SK-N-MC (cell line): ENCODE data around the gene IQCF2.
"Not testable (repeated sequence)": the region's sequence is repeated elsewhere in the genome, so short reads cannot be mapped to it uniquely, and the experiment has no call there.

Experiments
- DNase-seq: peaks from one replicate; pipeline ENCODE4 v3.0.0-alpha.2; 2011; ENCODE audit warnings: low read depth, low spot score
- H3K27ac ChIP-seq: fragments of 200-600 bp; sonication (generic); 2 replicates; pipeline ENCODE4 v1.5.1; 2016; ENCODE audit warnings: mixed run types
- H3K36me3 ChIP-seq: fragments of 200-600 bp; sonication (generic); 2 replicates; pipeline ENCODE4 v1.6.1; 2017; ENCODE audit warnings: antibody characterized with exemption, low read length, mixed read lengths; ENCODE audit not compliant: insufficient read depth
- H3K4me3 ChIP-seq: fragments of 200-600 bp; sonication (generic); 2 replicates; pipeline ENCODE4 v1.5.1; 2016
- H3K9ac ChIP-seq: fragments of 200-600 bp; sonication (generic); 2 replicates; pipeline ENCODE4 v1.8.0; 2017; ENCODE audit warnings: mixed run types, mixed read lengths; ENCODE audit not compliant: insufficient read length
- H3K9me3 ChIP-seq: fragments of 200-600 bp; sonication (generic); 2 replicates; pipeline ENCODE4 v1.6.1; 2017; ENCODE audit warnings: low read depth, mild to moderate bottlenecking, antibody characterized with exemption, low read length, moderate library complexity, mixed read lengths
- EZH2 ChIP-seq: fragments of 200-600 bp; sonication (generic); IDR thresholded peaks from one replicate; pipeline ENCODE4 v1.6.1; 2017; ENCODE audit warnings: antibody characterized with exemption
- FOXP2 ChIP-seq: optimal IDR thresholded peaks from 2 replicates; pipeline ENCODE3; 2011; ENCODE audit warnings: mild to moderate bottlenecking, moderate library complexity; ENCODE audit not compliant: insufficient read depth; ENCODE audit errors: extremely low read length, control extremely low read depth
- POLR2AphosphoS5 ChIP-seq: IDR thresholded peaks from 2 replicates; pipeline ENCODE4 v1.6.1; 2012; ENCODE audit warnings: mild to moderate bottlenecking, low read depth, low read length, borderline replicate concordance

Gene IQCF2

DNA sequence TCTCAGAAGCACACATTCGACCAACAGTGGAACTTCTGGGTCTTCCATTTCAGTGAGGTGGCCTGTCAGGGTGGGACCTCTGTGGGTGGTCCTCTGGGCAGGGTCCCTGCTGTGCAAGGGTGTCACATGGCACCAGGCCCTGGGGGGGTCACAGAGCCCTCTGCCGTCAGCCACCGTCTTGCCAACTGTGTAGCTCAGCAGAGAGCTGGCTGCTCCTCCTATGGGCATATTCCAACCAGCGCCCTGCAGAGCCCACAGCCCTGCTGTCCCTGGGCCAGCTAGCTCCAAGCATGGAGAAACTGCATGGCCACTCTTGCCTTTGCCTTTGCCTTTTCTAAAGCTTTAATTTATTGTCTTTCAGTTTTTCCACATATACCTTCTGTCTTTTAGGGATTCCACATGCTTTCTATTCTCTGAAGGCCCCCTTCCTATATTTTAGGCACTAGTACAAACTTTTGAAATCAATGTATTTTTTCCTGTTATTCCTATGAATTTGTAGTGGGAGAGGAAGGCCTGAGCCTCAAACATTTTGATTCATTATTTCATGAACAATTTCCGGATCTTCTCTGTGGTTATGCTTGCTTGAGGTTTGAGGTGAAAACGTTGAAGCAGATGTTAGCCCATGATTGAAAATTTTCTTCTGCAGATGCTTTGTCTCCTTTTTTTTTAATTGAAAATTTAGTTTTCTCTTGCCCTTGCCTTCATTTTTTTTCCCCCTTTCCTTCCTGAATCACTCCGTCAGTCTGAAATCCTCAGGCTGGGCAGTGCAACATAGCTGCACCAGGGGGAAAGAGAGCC is 30.0 kb downstream of the IQCF2 start:
- H3K9ac ChIP-seq, result no peak overlapping the region
- TF ChIP-seq POLR2AphosphoS5, result no peak
- no peak overlapping the region for H3K27ac ChIP-seq
- no peaks in the 10 kb centered on the region for H3K9me3 ChIP-seq
- no peaks in the 10 kb centered on the region for H3K36me3 ChIP-seq
- no peak for DNase-seq
- H3K4me3 ChIP-seq, result no peak overlapping the region

DNA sequence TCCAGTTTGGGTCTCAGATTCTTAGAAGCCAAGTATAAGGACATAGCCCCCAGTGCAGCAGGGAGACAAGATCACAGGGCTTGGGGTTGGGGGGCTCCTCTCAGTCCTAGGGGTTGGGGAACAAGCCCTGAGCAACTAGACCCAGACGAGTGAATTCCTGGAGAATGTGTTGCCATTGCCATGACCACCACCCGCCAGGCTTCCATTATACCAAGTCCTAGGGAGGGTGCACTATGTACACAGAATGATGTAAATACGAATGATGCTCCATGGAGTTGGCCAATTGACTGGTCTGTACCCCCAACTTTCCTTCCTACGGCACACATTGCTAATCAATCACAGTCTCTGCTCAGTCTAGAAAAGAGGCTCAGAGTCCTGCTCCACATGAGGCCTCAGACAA is 33.0 kb downstream of the IQCF2 start:
- H3K9me3 ChIP-seq, result no peaks in the 10 kb centered on the region
- H3K9ac ChIP-seq, result no peak overlapping the region
- no peaks in the 10 kb centered on the region for H3K36me3 ChIP-seq
- no peak for TF ChIP-seq POLR2AphosphoS5
- H3K27ac ChIP-seq, result no peak overlapping the region
- H3K4me3 ChIP-seq, result no peak overlapping the region
- no peak for DNase-seq

DNA sequence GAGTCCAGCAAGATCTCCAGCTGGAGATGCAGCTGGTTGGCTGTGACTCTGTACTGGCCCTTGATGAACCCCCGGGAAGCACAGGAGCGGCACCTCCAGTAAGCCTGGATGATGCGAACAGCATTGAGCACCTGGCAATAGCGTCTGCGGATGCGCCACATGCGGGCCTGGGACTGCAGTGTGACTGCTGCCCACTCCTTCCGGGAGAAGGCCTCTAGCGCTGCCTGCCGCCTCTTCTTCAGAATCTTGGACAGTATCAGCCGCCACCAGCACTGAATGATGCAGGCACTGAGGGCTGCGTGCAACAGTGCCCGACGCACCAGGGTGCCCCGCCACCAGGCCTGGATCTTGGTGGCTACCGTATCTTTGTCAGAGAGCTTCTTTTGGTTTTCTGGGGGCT is 33.5 kb downstream of the IQCF2 start:
- Histone ChIP-seq H3K27ac (no peak overlapping the region), H3K9ac (no peak overlapping the region), H3K9me3 (no peaks in the 10 kb centered on the region), H3K36me3 (no peaks in the 10 kb centered on the region), H3K4me3 (no peak overlapping the region)
- TF ChIP-seq EZH2 (no peak), FOXP2 (no peak), POLR2AphosphoS5 (no peak)
- no peak for DNase-seq

GRCh38 chr3:51896607-51897305 is 35.3 kb downstream of the IQCF2 start:
- no peak for TF ChIP-seq FOXP2
- no peak for TF ChIP-seq EZH2
- no peak for TF ChIP-seq POLR2AphosphoS5
- Histone ChIP-seq H3K27ac (no peak overlapping the region), H3K9ac (no peak overlapping the region), H3K4me3 (no peak overlapping the region), H3K9me3 (no peaks in the 10 kb centered on the region), H3K36me3 (no peaks in the 10 kb centered on the region)
- DNase-seq, result no peak

GRCh38 chr3:51897391-51897790 is 36.0 kb downstream of the IQCF2 start:
- Histone ChIP-seq H3K36me3 (no peaks in the 10 kb centered on the region), H3K27ac (no peak overlapping the region), H3K4me3 (no peak overlapping the region), H3K9me3 (no peaks in the 10 kb centered on the region), H3K9ac (no peak overlapping the region)
- no peak for DNase-seq
- TF ChIP-seq EZH2 (no peak), POLR2AphosphoS5 (no peak), FOXP2 (no peak)

DNA sequence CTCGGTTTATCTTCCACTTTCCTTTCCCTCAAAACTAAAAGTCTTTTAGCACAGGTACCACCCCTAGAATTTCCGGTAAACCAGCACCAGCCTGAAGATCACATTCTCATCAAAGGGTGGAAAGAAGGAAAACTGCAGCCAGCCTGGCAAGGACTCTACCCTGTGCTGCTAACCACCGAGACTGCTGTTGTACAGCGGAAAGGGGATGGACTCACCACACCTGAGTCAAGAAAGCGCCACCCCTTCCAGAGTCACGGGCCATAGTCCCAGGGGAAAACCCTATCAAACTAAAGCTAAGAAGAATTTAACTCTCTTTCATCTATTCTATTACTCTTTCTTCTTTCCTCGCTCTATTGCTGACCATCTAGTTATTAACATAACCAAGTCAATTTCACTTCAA is 38.6 kb downstream of the IQCF2 start:
- H3K4me3 ChIP-seq, H3K27ac ChIP-seq, H3K9me3 ChIP-seq, H3K36me3 ChIP-seq, H3K9ac ChIP-seq, DNase-seq: not testable (repeated sequence)

DNA sequence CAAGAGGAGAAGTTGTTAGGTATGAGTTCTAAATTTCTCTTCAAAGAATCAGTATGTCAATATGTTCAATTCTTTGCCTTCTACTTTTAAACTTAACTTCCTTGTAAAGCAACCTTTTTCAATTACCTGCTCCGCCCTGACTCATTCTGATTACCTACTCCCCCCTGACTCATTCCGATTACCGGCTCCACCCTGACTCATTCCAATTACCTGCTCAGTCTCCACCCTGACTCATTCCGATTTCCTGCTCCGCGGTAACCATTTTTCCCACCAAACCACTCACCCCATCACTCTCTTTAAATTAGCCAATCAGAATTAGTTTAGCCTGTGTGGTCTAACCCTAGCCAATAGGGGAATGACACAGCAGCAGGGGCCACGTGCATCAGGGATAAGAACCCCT is 40.9 kb downstream of the IQCF2 start:
- not testable (repeated sequence) for H3K27ac ChIP-seq, DNase-seq, H3K9ac ChIP-seq, H3K4me3 ChIP-seq, H3K36me3 ChIP-seq, H3K9me3 ChIP-seq

DNA sequence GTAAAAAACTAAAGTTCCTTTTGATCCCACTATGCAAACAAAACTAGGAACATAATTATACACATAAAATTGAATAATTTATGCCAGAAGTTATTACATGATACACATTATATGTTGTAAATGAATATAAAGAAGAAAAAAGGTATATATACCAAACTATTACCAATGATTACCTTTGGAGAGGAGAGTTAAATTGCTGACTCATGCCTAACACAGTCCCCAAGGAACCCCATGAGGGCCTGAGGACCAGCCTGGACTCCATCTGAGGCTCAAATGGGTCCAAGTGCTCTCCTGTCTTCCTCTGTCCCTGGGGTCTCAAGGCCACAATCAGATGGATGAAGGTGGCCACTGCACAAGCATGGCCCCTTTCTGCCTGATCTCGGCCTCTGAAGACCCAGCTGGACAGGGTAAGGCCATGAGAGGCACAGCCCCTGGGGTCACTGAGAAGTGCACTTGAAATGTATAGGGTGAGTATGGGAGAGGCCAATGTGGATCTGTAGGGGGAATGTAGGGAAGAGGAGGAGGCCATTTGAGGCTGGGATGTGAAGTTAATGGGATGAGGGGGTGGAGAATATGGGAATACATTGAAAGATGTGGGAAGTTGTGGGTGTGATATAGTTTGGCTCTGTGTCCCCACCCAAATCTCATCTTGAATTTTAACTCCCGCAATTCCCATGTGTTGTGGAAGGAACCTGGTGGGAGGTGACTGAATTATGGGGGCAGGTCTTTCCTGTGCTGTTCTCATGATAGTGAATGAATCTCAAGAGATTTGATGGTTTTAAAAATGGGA is 42.8 kb downstream of the IQCF2 start:
- H3K9me3 ChIP-seq, result no peaks in the 10 kb centered on the region
- H3K36me3 ChIP-seq, result no peaks in the 10 kb centered on the region
- no peak for DNase-seq
- H3K9ac ChIP-seq, result no peak overlapping the region
- H3K27ac ChIP-seq, result no peak overlapping the region
- no peak overlapping the region for H3K4me3 ChIP-seq
- no peak for TF ChIP-seq EZH2
- no peak for TF ChIP-seq POLR2AphosphoS5
- TF ChIP-seq FOXP2, result no peak

DNA sequence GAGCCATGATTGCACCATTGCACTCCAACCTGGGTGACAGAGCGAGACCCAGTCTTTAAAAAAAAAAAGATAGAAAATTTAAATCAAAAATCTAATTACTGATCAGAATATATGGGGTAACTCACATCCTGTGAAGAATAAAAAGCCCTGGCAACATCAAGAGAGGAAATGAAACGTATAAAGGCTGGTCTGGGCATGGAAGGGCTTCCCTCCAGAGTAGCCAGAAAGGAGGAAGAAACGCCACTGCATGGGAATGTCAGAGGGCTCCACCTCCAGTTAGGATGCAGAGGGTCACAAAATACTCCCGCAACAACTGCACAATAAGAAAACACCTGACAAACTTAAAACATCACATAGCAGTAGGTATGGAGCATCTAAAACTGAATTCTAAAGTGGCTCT is 46.6 kb downstream of the IQCF2 start:
- H3K9ac ChIP-seq, result no peak overlapping the region
- DNase-seq, result no peak
- no peak overlapping the region for H3K4me3 ChIP-seq
- H3K9me3 ChIP-seq, result no peaks in the 10 kb centered on the region
- no peak overlapping the region for H3K27ac ChIP-seq
- TF ChIP-seq POLR2AphosphoS5 (no peak), EZH2 (no peak), FOXP2 (no peak)
- H3K36me3 ChIP-seq, result no peaks in the 10 kb centered on the region
